ENCODE results near the gene CLSTN2. TPM values are rescaled to one million over a fixed set of nuclear protein-coding genes. Genes with fewer than 3 reads are reported as not detected.

The CLSTN2 gene
- total and polyA plus RNA-seq, 2 of the 13 experiments (the other 11 are each of a cell fraction or from before 2014, with no cell fraction given) = not detected

GRCh38 chr3:140100479-140100878, 165.5 kb downstream of the CLSTN2 start:
- Histone ChIP-seq H3K27ac (ENCODE audit: extremely low read length, insufficient read depth, low read length) (no peak overlapping the region), H3K4me3 (replicated peaks in 1 of 3; ENCODE audit: insufficient read depth in 1 of 3, low read depth in 2 of 3, low read length in 3 of 3) (no peak overlapping the region), H3K9ac (ENCODE audit: insufficient read depth, low read depth, low read length) (no peak overlapping the region), H3K36me3 (replicated peaks in 1 of 2; ENCODE audit: control insufficient read depth in 1 of 2, insufficient read depth in 2 of 2, low read length in 2 of 2) (no peaks in the 10 kb centered on the region), H3K27me3 (ENCODE audit: control insufficient read depth in 1 of 2, insufficient read depth in 2 of 2, low read length in 2 of 2) (no peaks in the 10 kb centered on the region; a peak in 1 of 5 replicates), H2AFZ (ENCODE audit: low read length) (no peak overlapping the region), H4K20me1 (ENCODE audit: insufficient read depth, low read length) (no peaks in the 10 kb centered on the region), H3K4me2 (ENCODE audit: low read depth, low read length) (no peak overlapping the region), H3K79me2 (ENCODE audit: insufficient read depth, low read length) (no peaks in the 10 kb centered on the region), H3K9me3 (ENCODE audit: low read length) (no peaks in the 10 kb centered on the region), H3K4me1 (ENCODE audit: insufficient read depth, low read length) (no peaks in the 10 kb centered on the region)
- BruUV-seq (replicated peaks) = no TSS peak
- intact Hi-C loops (cut with micrococcal nuclease; ENCODE audit: unreplicated experiment) (no loop called here), in situ Hi-C loops (cut with HindIII; ENCODE audit: extremely low pct_ligation_motif_present, low pct_unique_long_range_greater_than_20kb) (no loop called here)
- DNase-seq (ENCODE audit: low spot score) = no peak
- WGBS (ENCODE audit: low lambda C conversion rate) = 48% methylated on average over 7 of the region's 7 CpGs
- POLR2A ChIA-PET = no interaction called here
- FAIRE-seq = no peak
- CTCF ChIA-PET (ENCODE audit: low intra/inter-chr PET ratio, low total read pairs) = no interaction called here
- no peak for ATAC-seq
- TF ChIP-seq HNF1A (IDR thresholded peaks at IDR 0.05; ENCODE audit: low read depth) (no peak), HNF1A (CRISPR knock-in tag; IDR thresholded peaks at IDR 0.05; ENCODE audit: borderline replicate concordance) (no peak), ZNF572 (CRISPR knock-in tag; IDR thresholded peaks at IDR 0.05) (no peak), ZNF20 (CRISPR knock-in tag; IDR thresholded peaks at IDR 0.05) (no peak), SRSF1 (optimal IDR thresholded peaks at IDR 0.05; ENCODE audit: low read depth, low read length) (no peak), ARNTL (CRISPR knock-in tag; IDR thresholded peaks at IDR 0.05) (no peak), NR3C1 (CRISPR knock-in tag; IDR thresholded peaks at IDR 0.05) (no peak), FOSL2 (CRISPR knock-in tag; IDR thresholded peaks at IDR 0.05) (no peak), SNAPC4 (CRISPR knock-in tag; IDR thresholded peaks at IDR 0.05) (no peak)
- TF ChIP-seq, protein P1, sequence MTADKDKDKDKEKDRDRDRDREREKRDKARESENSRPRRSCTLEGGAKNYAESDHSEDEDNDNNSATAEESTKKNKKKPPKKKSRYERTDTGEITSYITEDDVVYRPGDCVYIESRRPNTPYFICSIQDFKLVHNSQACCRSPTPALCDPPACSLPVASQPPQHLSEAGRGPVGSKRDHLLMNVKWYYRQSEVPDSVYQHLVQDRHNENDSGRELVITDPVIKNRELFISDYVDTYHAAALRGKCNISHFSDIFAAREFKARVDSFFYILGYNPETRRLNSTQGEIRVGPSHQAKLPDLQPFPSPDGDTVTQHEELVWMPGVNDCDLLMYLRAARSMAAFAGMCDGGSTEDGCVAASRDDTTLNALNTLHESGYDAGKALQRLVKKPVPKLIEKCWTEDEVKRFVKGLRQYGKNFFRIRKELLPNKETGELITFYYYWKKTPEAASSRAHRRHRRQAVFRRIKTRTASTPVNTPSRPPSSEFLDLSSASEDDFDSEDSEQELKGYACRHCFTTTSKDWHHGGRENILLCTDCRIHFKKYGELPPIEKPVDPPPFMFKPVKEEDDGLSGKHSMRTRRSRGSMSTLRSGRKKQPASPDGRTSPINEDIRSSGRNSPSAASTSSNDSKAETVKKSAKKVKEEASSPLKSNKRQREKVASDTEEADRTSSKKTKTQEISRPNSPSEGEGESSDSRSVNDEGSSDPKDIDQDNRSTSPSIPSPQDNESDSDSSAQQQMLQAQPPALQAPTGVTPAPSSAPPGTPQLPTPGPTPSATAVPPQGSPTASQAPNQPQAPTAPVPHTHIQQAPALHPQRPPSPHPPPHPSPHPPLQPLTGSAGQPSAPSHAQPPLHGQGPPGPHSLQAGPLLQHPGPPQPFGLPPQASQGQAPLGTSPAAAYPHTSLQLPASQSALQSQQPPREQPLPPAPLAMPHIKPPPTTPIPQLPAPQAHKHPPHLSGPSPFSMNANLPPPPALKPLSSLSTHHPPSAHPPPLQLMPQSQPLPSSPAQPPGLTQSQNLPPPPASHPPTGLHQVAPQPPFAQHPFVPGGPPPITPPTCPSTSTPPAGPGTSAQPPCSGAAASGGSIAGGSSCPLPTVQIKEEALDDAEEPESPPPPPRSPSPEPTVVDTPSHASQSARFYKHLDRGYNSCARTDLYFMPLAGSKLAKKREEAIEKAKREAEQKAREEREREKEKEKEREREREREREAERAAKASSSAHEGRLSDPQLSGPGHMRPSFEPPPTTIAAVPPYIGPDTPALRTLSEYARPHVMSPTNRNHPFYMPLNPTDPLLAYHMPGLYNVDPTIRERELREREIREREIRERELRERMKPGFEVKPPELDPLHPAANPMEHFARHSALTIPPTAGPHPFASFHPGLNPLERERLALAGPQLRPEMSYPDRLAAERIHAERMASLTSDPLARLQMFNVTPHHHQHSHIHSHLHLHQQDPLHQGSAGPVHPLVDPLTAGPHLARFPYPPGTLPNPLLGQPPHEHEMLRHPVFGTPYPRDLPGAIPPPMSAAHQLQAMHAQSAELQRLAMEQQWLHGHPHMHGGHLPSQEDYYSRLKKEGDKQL (CRISPR knock-in tag; IDR thresholded peaks at IDR 0.05; ENCODE audit: low read depth) = no peak
